ENCODE data around the gene GPR173.

- TF ChIP-seq POLR2AphosphoS5 (IDR thresholded peaks at IDR 0.05; ENCODE audit: borderline replicate concordance, low read depth, low read length) (no peak), EZH2 (IDR thresholded peaks at IDR 0.05) (no peak)
Observed at GRCh38 chrX:53076671-53077070, 28.1 kb downstream of the GPR173 start.
